GOT3 (cell line): ENCODE results near the gene PIK3R5.

Source experiments
- DNase-seq: peaks from one replicate; lab custom pipeline; 2025; ENCODE audit warnings: mixed read lengths; lab: John Stamatoyannopoulos, UW

PIK3R5 gene

DNA sequence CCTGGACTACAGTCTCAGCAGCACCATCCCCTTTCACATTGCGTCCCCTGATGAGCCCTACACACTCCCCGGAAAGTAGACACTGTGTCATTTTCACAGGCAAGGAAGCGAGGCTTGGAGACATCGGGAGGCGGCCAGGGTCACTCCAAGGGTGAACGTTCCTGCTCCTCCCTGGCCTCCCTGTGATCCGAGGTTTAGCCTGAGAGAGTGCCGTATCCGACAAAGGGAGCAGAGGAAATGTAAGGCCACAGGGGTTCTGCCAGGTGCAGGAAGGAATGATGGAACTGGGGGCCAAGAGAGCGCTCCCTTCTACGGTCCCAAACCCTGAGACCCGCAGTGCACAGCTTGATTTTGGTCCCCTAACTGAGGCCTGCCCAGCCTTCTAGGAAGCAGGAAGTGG lies 90.1 kb downstream of the PIK3R5 start:
- DNase-seq: no peak

DNA sequence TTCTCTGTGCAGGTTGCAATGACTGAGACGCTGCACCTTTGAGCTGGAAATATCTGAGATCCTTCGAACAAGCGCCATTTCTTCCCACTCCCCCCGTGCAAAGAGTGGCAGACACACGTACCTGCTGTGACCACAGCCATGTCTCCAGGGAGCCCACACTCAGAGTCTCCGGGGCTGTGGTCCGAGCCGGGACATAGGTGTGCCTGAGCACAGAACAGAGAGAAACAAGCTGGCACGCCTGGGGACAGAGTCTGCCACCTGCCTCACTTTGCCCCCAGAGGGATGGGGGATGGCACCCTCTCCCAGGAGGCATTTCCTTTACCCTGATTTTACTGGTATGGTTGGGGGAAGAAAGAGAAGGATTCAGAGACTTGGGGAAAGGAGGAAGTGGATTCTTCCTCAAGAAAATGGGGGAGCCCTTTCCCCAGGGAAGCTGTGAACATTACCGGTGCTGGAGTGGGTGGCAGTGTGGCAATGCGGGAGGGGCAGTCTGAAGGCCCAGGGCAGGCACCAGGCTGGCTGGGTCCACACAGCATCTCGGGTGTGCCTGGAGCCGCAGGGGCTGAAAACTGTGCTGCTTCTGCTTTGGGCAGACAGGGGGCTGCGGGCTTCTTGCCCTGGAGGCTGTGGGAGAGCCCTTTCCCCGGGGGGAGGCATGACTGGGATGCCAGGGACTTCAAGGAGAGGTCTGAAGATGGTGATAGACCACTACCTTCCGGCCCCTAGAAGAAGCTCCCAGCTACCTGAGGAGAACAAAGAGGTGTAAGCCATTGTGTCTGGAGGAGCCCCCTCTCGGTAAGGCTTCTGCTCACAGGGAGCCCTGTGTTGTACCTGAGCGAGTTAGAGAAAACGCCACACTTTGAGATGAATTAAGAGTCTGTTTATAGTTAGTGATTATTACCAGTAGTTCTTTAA lies 91.4 kb downstream of the PIK3R5 start:
- DNase-seq: no peak

DNA sequence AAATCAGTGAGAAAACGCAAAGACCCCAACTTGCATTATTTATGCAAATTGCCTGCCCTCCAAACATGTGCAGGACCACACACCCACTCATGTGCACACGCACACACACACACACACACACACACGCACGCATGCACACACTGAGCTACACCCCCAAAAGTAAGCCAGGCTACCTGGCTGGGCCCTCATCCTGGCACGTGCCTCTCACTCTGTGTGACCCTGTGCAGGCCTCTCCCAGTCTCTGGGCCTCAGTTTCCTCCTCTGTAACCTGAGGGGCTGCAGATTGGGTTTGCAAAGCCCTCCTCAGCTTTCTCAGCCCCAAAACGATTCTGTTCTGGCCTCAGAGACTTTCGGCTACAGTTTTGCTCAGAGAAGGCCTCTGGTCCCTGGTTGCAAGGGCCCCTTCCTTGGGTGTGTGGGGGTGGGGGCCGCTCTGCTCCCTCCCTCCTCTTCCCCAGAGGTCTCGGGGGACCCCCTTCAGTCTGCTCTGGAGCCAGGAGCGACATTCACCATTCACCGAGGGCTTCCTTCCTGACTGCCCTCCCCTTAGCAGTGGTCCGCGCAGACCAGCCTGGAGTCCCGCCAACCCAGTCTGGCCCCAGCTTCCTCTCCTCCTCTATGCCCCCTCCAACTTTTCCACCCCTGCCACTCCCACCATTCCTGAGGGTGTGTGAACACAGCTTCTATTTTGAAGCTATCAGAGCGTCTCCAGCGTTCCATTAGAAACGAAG lies 92.6 kb downstream of the PIK3R5 start:
- no peak for DNase-seq

DNA sequence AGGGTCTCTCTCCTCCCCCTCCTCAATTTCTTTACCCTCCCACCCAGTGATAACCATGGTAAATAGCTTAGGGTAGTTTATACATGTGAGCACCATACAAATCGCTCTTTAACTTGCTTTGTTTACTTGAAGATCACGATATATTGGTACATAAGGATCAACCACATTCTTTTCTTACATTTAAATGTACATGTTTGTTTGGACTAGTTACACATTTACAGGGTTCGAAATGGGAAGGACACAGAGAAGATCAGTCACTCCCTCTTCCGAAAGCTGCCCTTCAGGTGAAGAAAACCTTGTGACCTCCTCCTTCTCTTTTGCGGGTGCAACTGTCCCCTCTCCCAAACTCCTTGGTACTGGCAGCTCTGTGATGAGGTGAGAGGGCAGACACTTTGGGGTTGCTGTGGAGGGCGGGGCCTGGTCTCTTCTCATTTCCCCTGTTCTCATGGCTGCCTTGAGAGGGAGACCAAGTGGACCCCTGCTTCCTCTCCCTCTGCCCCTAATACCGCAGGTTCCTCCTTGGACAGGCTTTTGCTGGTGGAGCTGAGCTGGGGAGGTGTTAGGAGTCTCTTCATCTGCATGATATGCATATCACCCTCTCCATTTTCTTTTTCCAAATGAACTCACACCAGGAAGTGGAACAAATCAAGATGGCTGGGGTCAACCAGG lies 93.3 kb downstream of the PIK3R5 start:
- no peak for DNase-seq

DNA sequence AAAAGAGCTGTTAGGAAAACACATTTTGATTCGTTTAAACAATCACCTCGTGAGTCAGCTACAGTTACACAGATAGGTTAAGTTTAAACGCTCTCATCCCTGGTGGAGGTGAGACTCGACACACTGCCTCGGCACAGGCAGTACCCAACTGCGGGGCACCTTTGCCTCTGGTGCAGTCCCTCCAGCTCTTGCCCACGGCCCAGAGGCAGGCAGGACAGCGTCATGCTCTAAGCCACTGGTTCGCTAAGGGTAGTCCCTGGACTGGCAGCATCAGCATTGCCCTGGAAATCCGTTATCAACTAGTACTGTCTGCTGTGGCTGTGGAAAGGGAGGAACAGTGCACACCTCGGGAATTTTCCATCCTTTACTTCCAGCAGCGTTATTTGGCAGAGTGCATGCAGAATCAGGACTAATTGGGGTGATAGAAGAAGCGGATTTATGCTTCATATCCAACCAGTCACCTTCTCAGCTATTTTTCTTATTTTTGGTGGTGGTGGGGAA lies 94.4 kb downstream of the PIK3R5 start:
- DNase-seq: no peak

DNA sequence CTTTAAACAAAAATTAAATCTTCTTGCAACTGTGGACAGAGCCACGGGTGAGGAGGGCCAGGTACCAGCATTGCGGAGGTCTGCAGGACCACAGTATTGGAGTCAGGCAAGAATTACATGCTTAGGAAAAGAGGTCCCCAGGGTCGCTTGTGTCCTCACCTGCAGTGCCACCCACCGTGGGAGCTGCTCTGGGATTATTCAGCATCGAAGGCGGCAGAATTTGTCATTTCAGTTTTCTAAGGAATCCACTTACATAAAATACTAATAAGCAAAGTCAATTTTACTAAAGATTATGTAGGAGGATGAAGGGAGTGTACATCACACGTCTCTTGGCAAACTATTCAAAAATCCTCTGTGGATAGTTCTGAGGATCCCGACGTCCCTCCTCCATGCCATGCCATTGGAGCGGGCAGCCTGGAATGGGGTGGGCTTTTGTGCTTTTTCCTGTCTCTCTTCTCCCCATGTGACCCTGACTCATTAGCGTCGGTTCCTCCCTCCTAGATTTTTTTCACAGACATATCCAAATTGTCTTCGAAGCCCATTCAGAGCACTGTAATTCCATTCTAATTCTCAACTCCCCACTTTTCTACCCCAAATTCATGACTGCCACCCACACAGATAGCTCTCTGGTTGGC lies 95.0 kb downstream of the PIK3R5 start:
- DNase-seq: no peak

DNA sequence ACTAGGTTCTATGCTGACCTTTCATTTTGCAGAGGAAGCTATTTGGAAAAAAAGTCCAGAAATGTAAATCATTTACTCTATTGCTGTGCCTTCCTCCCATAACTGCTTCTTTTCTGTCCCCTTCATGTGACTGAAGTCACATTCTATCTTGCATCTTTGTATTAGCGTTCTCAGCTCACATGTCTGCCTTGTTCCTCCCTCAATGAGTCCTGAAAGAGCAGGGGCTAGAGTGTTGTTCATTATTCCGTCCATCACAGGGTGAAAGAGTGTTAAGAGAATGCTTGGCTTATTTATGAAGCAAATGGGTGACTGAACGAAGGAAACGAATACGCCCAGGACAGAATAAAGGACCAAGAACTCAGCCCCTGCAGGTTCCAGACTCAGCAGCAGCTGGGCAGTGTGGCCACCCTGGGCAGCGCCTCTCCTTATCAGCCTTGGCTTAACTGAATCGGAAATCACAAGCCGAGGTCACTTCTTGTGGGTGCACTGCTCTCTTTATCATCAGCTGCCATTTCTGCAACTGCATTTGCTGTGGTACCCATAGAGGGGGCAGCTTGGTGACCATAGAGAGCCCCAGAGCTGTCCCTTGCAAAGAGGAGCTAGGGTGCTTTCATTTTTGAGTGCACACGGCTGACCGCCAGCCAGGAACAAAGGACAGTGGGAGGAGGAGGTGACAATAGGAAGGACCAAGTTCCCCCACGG lies 96.2 kb downstream of the PIK3R5 start:
- no peak for DNase-seq

DNA sequence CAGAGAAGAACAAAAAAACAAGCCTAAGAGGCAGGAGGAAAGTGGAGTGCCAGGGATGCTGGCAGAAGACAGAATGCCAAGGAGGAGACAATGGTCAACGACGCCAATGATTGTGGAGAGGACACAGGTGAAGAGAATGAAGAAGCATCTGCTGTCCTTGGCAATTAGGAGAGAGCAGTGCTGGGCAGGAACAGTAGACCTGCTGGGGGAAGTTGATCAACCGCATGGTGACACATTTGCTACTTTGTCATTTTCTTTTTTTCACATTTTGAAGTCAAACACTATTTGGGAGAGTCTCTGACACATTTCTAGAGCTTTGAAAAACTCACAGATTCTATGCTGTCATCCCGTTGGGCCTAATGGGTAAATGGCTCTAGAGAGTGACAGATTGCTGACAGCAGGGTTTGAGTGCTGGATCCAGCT lies 97.0 kb downstream of the PIK3R5 start:
- DNase-seq: no peak

DNA sequence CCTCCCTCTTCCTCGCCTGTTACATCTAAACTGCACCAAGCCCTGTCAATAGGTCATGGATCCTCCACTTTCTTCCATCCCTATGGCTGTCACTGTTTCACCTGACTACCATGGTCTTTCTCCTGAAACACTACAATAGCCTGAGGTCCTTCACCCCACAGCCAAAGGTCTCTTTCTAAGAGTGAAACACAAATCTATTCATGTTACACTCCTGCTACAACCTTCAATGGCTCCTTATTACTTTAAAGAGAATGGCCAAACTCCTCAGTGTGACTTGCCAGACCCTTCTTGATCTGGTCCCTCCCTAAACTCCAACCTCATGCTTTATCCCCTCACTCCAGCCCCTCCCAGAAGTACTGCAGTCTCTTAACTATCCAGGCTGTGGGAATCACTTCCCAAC lies 97.4 kb downstream of the PIK3R5 start:
- DNase-seq: no peak

DNA sequence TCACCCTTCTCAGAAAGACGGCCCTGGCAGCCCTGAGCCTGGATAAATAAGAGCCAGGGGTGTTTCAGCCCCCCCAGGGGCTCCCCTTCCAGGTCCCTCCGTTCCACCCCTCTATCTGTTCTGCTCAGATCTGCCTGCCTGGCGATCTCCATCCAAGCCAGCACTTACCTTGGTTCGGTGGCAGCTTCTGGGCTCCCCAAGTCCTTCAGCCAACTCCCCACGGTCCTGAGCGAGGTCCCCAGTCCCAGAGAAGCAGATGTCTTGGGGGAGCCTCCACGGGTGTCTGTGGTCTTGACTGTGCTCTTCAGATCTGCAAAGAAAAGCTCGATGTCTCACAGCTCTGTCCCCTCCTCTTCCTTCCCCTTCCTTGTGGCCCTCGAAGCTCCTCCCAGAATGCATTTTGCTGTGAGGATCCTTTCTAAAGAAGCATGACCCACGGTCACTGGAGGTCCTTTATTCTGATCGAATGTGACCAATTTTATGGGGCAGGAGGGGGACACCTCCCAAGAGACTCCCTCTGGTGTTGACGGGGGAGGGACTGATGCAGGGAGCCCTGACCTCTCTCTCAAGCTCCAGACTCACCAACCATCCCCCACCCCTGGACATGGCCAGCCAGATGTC lies 98.0 kb downstream of the PIK3R5 start, which contains the start of gene PIK3R6:
Gene PIK3R6, minus strand, starts transcription at position 314 of the 621 bp plus-strand sequence. CDS start 17,880 bp downstream, outside the sequence.
- DNase-seq: no peak

DNA sequence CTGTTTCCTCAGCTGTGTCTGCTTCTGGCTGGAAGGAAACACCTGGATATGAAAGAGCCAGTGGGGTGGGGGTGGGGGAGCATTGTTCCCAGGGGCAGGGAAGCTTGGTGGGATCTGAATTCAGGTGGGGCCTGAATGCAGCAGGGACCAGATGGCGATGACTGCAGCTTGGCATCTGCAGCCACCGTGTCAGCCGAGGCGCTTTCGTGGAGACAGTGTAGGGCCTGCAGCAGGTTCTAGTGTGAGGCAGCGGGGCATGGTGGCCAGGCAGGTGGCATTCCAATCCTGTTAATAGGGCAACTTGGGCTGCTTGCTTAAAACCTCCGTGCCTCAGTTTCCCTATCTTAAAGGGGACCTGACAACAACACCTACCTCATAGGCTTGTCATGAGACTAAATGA lies 99.7 kb downstream of the PIK3R5 start:
- no peak for DNase-seq

DNA sequence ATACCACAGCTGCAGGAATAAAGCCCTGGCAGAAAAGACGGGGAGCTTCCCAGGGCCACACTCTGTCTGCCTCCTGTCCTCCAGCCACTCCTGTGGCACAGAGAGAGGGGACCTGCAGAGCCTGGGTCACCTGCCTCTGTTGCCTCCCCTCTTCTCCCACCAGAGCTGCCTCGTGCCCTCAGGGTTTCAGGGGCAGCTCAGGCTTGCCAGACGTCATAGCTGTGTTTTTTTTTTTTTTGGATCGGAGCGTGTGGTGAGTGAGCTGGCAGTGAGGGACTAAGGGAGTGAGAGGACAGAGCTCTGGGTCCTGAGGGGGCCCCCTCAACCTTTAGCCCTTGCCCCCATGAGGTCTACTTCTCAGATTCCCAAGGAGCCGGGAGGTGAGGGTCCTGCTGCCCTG lies 100.1 kb downstream of the PIK3R5 start:
- DNase-seq: no peak

DNA sequence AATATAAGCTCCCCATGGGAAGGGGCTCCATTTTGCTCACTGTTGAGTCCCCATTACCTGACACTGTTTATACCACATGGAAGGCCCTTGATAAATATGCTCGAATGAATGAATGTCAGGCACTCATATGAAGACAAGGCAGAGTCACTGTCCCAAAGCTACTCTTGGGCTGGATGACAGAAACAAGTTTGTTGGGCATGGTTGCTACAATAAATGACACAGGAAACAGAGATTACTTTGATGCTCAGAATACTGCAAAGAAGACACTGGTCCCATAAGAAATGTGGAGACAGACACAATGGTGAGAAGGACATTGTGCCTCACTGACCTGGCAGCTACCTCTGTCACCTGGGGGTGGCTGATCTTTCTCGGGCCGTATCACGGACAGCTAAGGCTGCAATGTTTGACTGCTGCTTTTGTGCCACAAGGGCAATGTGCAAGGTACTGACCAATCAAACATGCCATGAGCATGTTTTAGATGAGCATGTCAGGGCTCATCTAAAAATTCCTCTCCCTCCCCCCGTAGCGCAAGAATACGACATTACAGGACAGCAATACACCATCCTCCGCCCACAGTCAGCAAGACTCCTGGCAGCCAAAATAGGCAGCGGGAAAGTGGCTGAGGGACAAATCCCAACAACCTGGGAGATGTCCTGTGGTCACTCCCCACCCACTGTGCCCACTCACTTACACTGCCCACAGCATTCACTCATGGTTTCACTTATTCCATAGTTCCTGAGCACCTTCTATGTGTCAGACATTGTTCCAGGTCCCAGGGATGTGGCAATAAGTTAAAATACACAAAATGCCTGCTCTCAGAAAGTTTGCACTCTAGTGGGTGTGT lies 103.1 kb downstream of the PIK3R5 start:
- no peak for DNase-seq

DNA sequence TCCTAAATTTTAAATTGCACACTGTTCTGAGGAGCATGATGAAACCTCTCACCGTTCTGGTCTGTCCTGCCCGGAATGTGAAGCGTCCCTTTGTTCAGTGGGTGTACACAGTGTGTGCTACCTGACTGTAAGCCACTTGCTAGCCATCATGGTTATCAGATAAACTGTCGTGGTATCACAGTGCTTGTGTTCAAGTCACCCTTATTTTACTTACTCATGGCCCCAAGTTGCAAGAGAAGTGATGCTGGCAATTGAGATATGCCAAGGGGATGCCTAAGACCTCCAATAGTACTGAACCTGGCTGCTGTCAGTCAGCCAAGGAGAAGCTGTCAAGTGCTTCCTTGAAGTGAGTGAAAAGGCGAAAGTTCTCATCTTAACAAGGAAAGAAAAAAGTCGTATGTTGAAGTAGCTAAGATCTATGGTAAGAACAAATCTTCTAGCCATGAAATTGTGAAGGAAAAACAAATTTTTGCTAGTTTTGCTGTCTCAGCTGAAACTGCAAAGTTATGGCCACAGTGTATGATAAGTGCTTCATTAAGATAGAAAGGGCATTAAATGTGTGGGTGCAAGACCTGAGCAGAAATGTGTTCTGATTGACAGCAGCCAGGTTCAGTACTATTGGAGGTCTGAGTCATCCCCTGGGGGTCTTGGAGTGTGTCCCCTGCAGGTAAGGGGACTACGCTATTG lies 103.9 kb downstream of the PIK3R5 start:
- DNase-seq: no peak

DNA sequence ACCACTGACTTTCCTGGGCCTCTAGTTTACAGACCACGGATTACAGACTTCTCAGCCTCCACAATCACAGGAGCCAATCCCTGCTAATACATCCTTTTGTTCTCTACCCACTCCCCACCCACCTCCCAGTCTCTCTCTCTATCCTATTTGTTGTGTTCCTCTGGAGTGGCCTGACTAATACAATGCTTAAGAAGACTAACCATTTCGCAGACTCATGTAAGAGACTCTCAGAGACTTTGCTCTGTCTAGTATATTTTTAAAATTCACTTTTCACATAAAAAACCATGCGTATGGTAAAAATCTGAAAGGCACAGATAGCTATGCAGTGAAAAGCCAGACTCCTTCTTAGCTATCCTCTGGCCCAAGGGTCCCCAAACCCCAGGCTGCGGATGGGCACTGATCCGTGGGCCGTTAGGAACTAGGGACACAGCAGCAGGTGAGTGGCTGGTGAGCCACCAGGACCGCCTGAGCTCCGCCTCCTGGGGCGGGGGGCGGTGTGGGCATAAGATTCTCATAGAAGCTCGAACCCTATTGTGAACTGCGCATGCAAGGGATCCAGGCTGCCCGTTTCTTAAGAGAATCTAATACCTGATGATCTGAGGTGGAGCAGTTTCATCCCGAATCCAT lies 105.6 kb downstream of the PIK3R5 start:
- no peak for DNase-seq

DNA sequence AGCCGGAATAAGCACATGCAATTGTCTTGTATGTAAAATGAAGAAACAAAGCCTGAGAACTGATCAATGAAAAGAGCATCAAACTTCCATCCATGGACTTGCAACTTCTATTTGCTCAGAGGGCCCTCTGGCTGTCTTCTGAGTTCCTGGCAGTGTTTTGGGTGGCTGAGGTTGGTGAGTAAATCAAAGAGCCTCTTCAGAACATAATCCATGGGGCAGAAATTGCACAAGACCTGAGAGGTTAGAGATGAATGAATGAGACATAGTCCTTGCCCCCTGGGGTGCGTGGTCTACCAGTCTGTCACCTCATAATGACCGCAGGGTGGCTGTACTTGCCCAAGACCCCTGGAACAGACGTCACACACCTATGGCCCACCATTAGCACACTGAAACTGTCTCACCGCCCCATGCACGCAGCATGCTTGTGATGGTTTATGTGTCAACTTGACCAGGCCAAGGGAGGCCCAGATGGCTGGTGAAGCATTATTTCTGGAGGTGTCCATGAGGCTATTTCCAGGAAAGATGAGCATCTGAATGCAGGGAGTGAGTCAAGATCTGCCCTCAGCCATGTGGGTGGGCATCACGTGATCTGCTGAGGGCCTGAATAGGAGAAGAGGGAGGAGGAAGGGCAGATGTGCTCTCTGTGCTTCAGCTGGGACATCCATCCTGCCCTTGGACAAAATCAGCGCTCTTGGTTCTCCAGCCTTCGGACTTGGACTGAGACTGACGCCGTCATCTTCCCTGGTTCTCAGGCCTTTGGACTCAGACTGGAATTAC lies 106.3 kb downstream of the PIK3R5 start:
- DNase-seq: peak; percentile 8

DNA sequence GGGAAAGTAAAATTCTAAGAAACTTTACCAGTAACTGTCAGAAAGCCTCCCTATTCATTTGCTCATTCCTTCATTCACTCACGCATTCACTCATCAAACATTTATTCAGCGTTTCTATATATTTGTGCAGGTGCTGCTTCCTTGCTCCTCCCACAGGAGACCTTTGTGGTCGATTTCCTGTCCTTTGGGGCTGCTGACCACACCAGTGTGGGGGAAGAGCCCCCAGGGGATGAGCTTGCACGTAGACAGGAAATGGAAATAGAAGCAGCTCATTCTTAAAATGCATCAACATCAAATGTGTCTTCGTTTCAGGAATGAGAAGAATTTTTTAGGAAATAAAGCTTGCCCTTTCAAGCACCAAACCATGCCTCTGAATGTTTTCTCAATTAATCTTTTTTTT lies 107.6 kb downstream of the PIK3R5 start:
- no peak for DNase-seq
